ENCODE data around the gene GPHB5.
"Not testable (repeated sequence)": the region's sequence is repeated elsewhere in the genome, so short reads cannot be mapped to it uniquely, and the experiment has no call there.

Gene GPHB5

GRCh38 chr14:63287666-63288483 is 30.9 kb downstream of the GPHB5 start:
- Histone ChIP-seq H3K4me1 (ENCODE audit: insufficient read depth, poor library complexity, severe bottlenecking) (no peaks in the 10 kb centered on the region), H3K9me3 (ENCODE audit: severe bottlenecking) (no peaks in the 10 kb centered on the region), H3K27ac (ENCODE audit: poor library complexity, severe bottlenecking) (no peak overlapping the region), H3K36me3 (ENCODE audit: low read depth) (no peaks in the 10 kb centered on the region), H3K4me3 (ENCODE audit: severe bottlenecking) (no peak overlapping the region), H3K27me3 (ENCODE audit: insufficient read depth, poor library complexity, severe bottlenecking) (peaks cover 10% of the 10 kb centered on the region)
- no peak for TF ChIP-seq CTCF (IDR thresholded peaks at IDR 0.05; ENCODE audit: poor library complexity, severe bottlenecking)
- no peak for DNase-seq (ENCODE audit: low spot score)
- no peak for ATAC-seq (ENCODE audit: low read depth)

- Histone ChIP-seq H3K27ac (ENCODE audit: poor library complexity, severe bottlenecking) (no peak overlapping the region), H3K9me3 (ENCODE audit: severe bottlenecking) (no peaks in the 10 kb centered on the region), H3K36me3 (ENCODE audit: low read depth) (no peaks in the 10 kb centered on the region), H3K4me3 (ENCODE audit: severe bottlenecking) (no peak overlapping the region), H3K4me1 (ENCODE audit: insufficient read depth, poor library complexity, severe bottlenecking) (no peaks in the 10 kb centered on the region), H3K27me3 (ENCODE audit: insufficient read depth, poor library complexity, severe bottlenecking) (peaks cover 10% of the 10 kb centered on the region)
- ATAC-seq (ENCODE audit: low read depth) (no peak), DNase-seq (ENCODE audit: low spot score) (no peak)
- TF ChIP-seq CTCF (IDR thresholded peaks at IDR 0.05; ENCODE audit: poor library complexity, severe bottlenecking) = no peak
Observed at GRCh38 chr14:63286071-63286470, 32.7 kb downstream of the GPHB5 start.

GRCh38 chr14:63283884-63284248 is 34.9 kb downstream of the GPHB5 start:
- no peak for ATAC-seq (ENCODE audit: low read depth)
- DNase-seq (ENCODE audit: low spot score) = no peak
- Histone ChIP-seq H3K4me3 (ENCODE audit: severe bottlenecking) (no peak overlapping the region), H3K27ac (ENCODE audit: poor library complexity, severe bottlenecking) (no peak overlapping the region), H3K4me1 (ENCODE audit: insufficient read depth, poor library complexity, severe bottlenecking) (no peaks in the 10 kb centered on the region), H3K36me3 (ENCODE audit: low read depth) (no peaks in the 10 kb centered on the region), H3K9me3 (ENCODE audit: severe bottlenecking) (no peaks in the 10 kb centered on the region), H3K27me3 (ENCODE audit: insufficient read depth, poor library complexity, severe bottlenecking) (peaks cover 12% of the 10 kb centered on the region)
- no peak for TF ChIP-seq CTCF (IDR thresholded peaks at IDR 0.05; ENCODE audit: poor library complexity, severe bottlenecking)

DNA sequence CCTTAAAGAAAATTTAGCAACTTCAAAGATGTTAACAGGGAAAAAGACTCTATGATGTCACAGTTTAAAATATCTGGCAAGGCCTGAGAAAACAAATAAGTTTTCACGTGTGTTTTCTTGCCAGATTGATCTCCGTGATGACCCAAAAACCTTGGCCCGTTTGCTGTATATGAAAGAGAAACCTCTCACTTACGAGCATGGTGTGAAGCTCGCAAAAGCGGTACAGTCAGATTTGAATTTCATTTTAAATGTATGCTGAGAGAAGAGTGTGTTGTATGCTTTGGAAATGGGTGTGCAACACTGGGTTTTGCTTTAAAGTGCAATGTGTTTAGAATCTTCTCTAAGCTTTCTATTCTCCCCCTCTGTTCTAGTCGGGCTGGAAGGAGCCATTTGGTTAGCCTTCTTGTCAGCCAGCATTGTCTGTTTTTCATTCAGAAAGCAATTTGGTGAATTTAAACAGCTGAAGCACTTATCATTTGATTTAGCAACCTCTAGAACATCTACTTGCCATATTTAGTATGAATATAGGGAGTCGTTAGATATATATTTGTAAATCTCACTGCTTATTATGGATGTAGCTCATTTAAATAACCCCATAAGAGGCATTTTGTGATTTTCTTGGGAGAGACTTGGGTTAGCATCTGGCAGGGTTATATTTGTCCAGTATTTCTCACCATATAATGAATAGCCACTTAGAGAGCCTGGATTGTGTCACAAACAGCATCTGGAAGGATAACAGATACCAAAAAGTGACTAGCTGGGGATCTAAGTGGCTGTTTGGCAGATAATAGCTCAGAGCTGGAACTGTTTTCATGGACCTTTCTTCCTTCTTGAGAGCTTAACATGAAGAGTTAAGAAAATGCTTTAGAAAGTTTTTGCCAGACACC is 35.5 kb downstream of the GPHB5 start:
- Histone ChIP-seq H3K36me3 (ENCODE audit: low read depth) (no peaks in the 10 kb centered on the region), H3K27me3 (ENCODE audit: insufficient read depth, poor library complexity, severe bottlenecking) (peaks cover 12% of the 10 kb centered on the region), H3K4me1 (ENCODE audit: insufficient read depth, poor library complexity, severe bottlenecking) (no peaks in the 10 kb centered on the region), H3K4me3 (ENCODE audit: severe bottlenecking) (no peak overlapping the region), H3K9me3 (ENCODE audit: severe bottlenecking) (no peaks in the 10 kb centered on the region), H3K27ac (ENCODE audit: poor library complexity, severe bottlenecking) (no peak overlapping the region)
- ATAC-seq (ENCODE audit: low read depth) = no peak
- no peak for TF ChIP-seq CTCF (IDR thresholded peaks at IDR 0.05; ENCODE audit: poor library complexity, severe bottlenecking)
- DNase-seq (ENCODE audit: low spot score) = no peak

GRCh38 chr14:63279933-63280332 is 38.8 kb downstream of the GPHB5 start:
- H3K9me3 ChIP-seq (ENCODE audit: severe bottlenecking); H3K27ac ChIP-seq (ENCODE audit: poor library complexity, severe bottlenecking); H3K27me3 ChIP-seq (ENCODE audit: insufficient read depth, poor library complexity, severe bottlenecking); DNase-seq (ENCODE audit: low spot score); H3K4me3 ChIP-seq (ENCODE audit: severe bottlenecking); ATAC-seq (ENCODE audit: low read depth); H3K36me3 ChIP-seq (ENCODE audit: low read depth); H3K4me1 ChIP-seq (ENCODE audit: insufficient read depth, poor library complexity, severe bottlenecking): not testable (repeated sequence)
